A549 (cell line): Measurements from ENCODE around the gene MACF1. TPM values are rescaled to one million over a fixed set of nuclear protein-coding genes. Genes with fewer than 3 reads are reported as not detected.

Experiments used
- ATAC-seq, 2 experiments: fragments of 200-7000 bp in 1 of 2; fragments of >200 bp in 1 of 2; cut with Nextera tagmentation in 1 of 2; cut with Tn5 transposase in 1 of 2; 3 replicates each; pipeline versions ENCODE4 v1.8.0 to v1.9.1; 2018 to 2020; ENCODE audit warnings: mild to moderate bottlenecking in 1 of 2, moderate library complexity in 1 of 2
- CTCF ChIA-PET: fragments of 300-600 bp; sonication (Branson Sonifier 250); formaldehyde crosslinking; extraction: SDS; loops from one replicate; lab custom pipeline; 2021; ENCODE audit warnings: antibody characterized with exemption, inconsistent platforms; lab: Yijun Ruan, JAX
- POLR2A ChIA-PET: fragments of 350-600 bp; formaldehyde crosslinking; extraction: SDS; loops from one replicate; lab custom pipeline; 2021; ENCODE audit warnings: antibody characterized with exemption, inconsistent platforms; lab: Yijun Ruan, JAX
- DNase-seq, 2 experiments: peaks; one replicate each; pipeline versions ENCODE4 v3.0.0 to v3.0.0-alpha.2; 2011 to 2016; ENCODE audit warnings: low read depth in 1 of 2, low spot score in 1 of 2
- FAIRE-seq: peaks from 2 replicates; lab custom pipeline; 2011; peaks lifted over from hg19 to GRCh38; lab: Jason Lieb, UNC
- H3K27ac ChIP-seq, 2 experiments: fragments of >200 bp; sonication (Bioruptor Twin); formaldehyde crosslinking; 3 replicates each; pipeline ENCODE4 v1.5.1; 2016 to 2017
- H3K4me1 ChIP-seq: fragments of >200 bp; sonication (Bioruptor Twin); formaldehyde crosslinking; 3 replicates; pipeline ENCODE4 v1.6.1; 2016
- H3K4me2 ChIP-seq: fragments of >200 bp; sonication (Bioruptor Twin); formaldehyde crosslinking; 3 replicates; pipeline ENCODE4 v1.6.1; 2016
- H3K4me3 ChIP-seq: fragments of >200 bp; sonication (Bioruptor Twin); formaldehyde crosslinking; 3 replicates; pipeline ENCODE4 v1.5.1; 2016
- H3K9me3 ChIP-seq: fragments of >200 bp; sonication (Bioruptor Twin); formaldehyde crosslinking; 3 replicates; pipeline ENCODE4 v1.6.1; 2016
- CBX2 ChIP-seq: fragments of 200-600 bp; sonication (generic); IDR thresholded peaks from 2 replicates; pipeline ENCODE4 v1.6.1; 2016; ENCODE audit warnings: low read depth, mild to moderate bottlenecking, borderline replicate concordance
- EHF ChIP-seq: fragments of 250-450 bp; sonication (Bioruptor Pico); IDR thresholded peaks from 2 replicates; pipeline ENCODE4 v1.5.0; 2020; ENCODE audit warnings: mild to moderate bottlenecking
- FOXS1 ChIP-seq: fragments of 250-450 bp; sonication (Bioruptor Pico); IDR thresholded peaks from 2 replicates; pipeline ENCODE4 v1.5.0; 2020; ENCODE audit warnings: mild to moderate bottlenecking, moderate library complexity
- GATA3 ChIP-seq: IDR thresholded peaks from 2 replicates; pipeline ENCODE4 v1.6.1; 2012; ENCODE audit warnings: borderline replicate concordance
- HOXB13 ChIP-seq: fragments of 250-450 bp; sonication (Bioruptor Pico); IDR thresholded peaks from 2 replicates; pipeline ENCODE4 v1.5.0; 2020; ENCODE audit warnings: low read depth, mild to moderate bottlenecking, moderate library complexity
- HOXB5 ChIP-seq: fragments of 250-450 bp; sonication (Bioruptor Pico); IDR thresholded peaks from 2 replicates; pipeline ENCODE4 v1.5.0; 2020; ENCODE audit warnings: mild to moderate bottlenecking, moderate library complexity
- JUN ChIP-seq, 2 experiments: fragments of >200 bp; sonication (Bioruptor Twin); formaldehyde crosslinking; IDR thresholded peaks; 2 replicates in 1 of 2; 3 replicates in 1 of 2; pipeline ENCODE4 v1.6.1; 2016 to 2017
- MAZ ChIP-seq: fragments of 150-350 bp; IDR thresholded peaks from 2 replicates; pipeline ENCODE4 v1.6.1; 2014; ENCODE audit warnings: antibody characterized with exemption, low read depth, low read length, borderline replicate concordance
- MYC ChIP-seq: IDR thresholded peaks from 2 replicates; pipeline ENCODE4 v1.6.1; 2012; ENCODE audit warnings: mild to moderate bottlenecking, inconsistent platforms, low read length, improper control_type of control experiment, borderline replicate concordance
- NPAS2 ChIP-seq: fragments of 250-450 bp; sonication (Bioruptor Pico); IDR thresholded peaks from 2 replicates; pipeline ENCODE4 v1.8.0; 2022; ENCODE audit warnings: mild to moderate bottlenecking, moderate library complexity, borderline replicate concordance
- POLR2A ChIP-seq: IDR thresholded peaks from 2 replicates; pipeline ENCODE4 v1.6.1; 2012; ENCODE audit warnings: mild to moderate bottlenecking, low read length
- RCOR1 ChIP-seq: fragments of 150-350 bp; IDR thresholded peaks from 2 replicates; pipeline ENCODE4 v1.6.1; 2014; ENCODE audit warnings: antibody characterized with exemption, low read length, low read depth
- SMC3 ChIP-seq: fragments of >200 bp; sonication (Bioruptor Twin); formaldehyde crosslinking; IDR thresholded peaks from 3 replicates; pipeline ENCODE4 v1.6.1; 2018; ENCODE audit warnings: inconsistent platforms
- TP53 ChIP-seq: fragments of 250-450 bp; sonication (Bioruptor Pico); IDR thresholded peaks from 2 replicates; pipeline ENCODE4 v1.5.0; 2021; ENCODE audit warnings: mild to moderate bottlenecking, moderate library complexity
- WGBS: methylation state at CpG from one replicate; pipeline ENCODE4 v1.1.6; 2017; ENCODE audit errors: missing lambda C conversion rate; 5-methylcytosine and 5-hydroxymethylcytosine counted together
- polyA plus RNA-seq, 4 experiments: library from polyadenylated mRNA; depleted of rRNA in 3 of 4; stranded (reverse); fragments of >200 nt; fragmentation: RNase III in 1 of 4; extraction: RNeasy Plus Mini Kit Qiagen cat#74134 plus additional on column Dnase treatment in 1 of 4; gene quantifications; 2 replicates in 3 of 4; 3 replicates in 1 of 4; pipeline ENCODE4 v1.2.3, GENCODE V29; 2011 to 2017
- TF ChIP-seq, protein P1 (sequence below): fragments of >200 bp; sonication (Bioruptor Twin); formaldehyde crosslinking; IDR thresholded peaks from 3 replicates; pipeline ENCODE4 v1.5.1; 2016
- TF ChIP-seq, protein P2 (sequence below): fragments of 200-600 bp; sonication (generic); IDR thresholded peaks from 2 replicates; pipeline ENCODE4 v1.6.1; 2016; ENCODE audit warnings: antibody characterized with exemption, mild to moderate bottlenecking, moderate library complexity
- TF ChIP-seq, protein P3 (sequence below): IDR thresholded peaks from 2 replicates; pipeline ENCODE4 v1.6.1; 2012
- TF ChIP-seq, protein P4 (sequence below): IDR thresholded peaks from 2 replicates; pipeline ENCODE4 v1.6.1; 2012
- TF ChIP-seq, protein P5 (sequence below): fragments of 250-450 bp; sonication (Bioruptor Pico); IDR thresholded peaks from 2 replicates; pipeline ENCODE4 v1.5.0; 2021; ENCODE audit warnings: mild to moderate bottlenecking, moderate library complexity, borderline replicate concordance
- TF ChIP-seq, protein P6 (sequence below): fragments of 250-450 bp; sonication (Bioruptor Pico); IDR thresholded peaks from 2 replicates; pipeline ENCODE4 v1.5.0; 2020; ENCODE audit warnings: low read depth, mild to moderate bottlenecking, moderate library complexity

The MACF1 gene
- polyA plus RNA-seq, 2 of the 4 experiments (the other 2 are of a cell fraction): 45.7 to 64.2 TPM

DNA sequence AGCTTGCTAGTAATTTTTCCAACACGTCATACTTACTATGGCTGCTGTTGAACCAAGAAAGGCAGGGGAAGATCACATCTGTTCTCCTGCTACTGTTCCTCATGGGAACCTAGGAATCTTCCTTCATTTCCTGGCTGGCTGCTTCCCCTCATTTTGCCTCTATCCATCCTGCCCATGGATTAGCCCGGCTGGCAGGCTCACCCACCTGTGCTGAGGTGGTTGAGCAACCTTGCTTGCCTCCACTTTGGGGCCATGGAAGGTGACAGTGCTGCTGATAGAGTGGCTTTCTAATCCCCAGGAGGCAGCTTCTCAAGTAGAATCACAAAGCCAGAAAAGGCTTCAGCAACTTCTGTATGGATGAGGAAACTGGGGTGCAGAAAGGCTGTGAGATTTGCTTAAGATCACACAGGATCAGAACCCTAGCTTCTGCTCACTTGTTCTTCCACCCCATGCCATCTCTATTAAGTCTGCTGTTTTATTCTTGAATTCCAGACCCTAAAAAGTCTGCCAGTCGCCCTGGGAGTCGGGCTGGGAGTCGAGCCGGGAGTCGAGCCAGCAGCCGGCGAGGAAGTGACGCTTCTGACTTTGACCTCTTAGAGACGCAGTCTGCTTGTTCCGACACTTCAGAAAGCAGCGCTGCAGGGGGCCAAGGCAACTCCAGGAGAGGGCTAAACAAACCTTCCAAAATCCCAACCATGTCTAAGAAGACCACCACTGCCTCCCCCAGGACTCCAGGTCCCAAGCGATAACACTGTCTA is 280.7 kb downstream of the MACF1 start:
- Histone ChIP-seq H3K4me3 (no peak overlapping the region), H3K9me3 (no peaks in the 10 kb centered on the region), H3K4me2 (no peak overlapping the region), H3K4me1 (no peaks in the 10 kb centered on the region), H3K27ac (no peak overlapping the region)
- DNase-seq: no peak
- ChIA-PET POLR2A (no interaction called here), CTCF (interaction anchor here (0.6 to 1.0 kb wide), 2 partner anchors 54 to 149 kb away, joined by 3 read pairs; no protein-coding TSS in a partner anchor)
- TF ChIP-seq, protein P1, sequence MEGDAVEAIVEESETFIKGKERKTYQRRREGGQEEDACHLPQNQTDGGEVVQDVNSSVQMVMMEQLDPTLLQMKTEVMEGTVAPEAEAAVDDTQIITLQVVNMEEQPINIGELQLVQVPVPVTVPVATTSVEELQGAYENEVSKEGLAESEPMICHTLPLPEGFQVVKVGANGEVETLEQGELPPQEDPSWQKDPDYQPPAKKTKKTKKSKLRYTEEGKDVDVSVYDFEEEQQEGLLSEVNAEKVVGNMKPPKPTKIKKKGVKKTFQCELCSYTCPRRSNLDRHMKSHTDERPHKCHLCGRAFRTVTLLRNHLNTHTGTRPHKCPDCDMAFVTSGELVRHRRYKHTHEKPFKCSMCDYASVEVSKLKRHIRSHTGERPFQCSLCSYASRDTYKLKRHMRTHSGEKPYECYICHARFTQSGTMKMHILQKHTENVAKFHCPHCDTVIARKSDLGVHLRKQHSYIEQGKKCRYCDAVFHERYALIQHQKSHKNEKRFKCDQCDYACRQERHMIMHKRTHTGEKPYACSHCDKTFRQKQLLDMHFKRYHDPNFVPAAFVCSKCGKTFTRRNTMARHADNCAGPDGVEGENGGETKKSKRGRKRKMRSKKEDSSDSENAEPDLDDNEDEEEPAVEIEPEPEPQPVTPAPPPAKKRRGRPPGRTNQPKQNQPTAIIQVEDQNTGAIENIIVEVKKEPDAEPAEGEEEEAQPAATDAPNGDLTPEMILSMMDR: no peak
- TF ChIP-seq HOXB5 (CRISPR knock-in tag) (no peak), JUN (IDR thresholded peaks at IDR 0.05) (no peak), MYC (no peak), NPAS2 (no peak), FOXS1 (CRISPR knock-in tag) (no peak), HOXB13 (CRISPR knock-in tag) (no peak), MAZ (no peak)
- TF ChIP-seq, protein P2, sequence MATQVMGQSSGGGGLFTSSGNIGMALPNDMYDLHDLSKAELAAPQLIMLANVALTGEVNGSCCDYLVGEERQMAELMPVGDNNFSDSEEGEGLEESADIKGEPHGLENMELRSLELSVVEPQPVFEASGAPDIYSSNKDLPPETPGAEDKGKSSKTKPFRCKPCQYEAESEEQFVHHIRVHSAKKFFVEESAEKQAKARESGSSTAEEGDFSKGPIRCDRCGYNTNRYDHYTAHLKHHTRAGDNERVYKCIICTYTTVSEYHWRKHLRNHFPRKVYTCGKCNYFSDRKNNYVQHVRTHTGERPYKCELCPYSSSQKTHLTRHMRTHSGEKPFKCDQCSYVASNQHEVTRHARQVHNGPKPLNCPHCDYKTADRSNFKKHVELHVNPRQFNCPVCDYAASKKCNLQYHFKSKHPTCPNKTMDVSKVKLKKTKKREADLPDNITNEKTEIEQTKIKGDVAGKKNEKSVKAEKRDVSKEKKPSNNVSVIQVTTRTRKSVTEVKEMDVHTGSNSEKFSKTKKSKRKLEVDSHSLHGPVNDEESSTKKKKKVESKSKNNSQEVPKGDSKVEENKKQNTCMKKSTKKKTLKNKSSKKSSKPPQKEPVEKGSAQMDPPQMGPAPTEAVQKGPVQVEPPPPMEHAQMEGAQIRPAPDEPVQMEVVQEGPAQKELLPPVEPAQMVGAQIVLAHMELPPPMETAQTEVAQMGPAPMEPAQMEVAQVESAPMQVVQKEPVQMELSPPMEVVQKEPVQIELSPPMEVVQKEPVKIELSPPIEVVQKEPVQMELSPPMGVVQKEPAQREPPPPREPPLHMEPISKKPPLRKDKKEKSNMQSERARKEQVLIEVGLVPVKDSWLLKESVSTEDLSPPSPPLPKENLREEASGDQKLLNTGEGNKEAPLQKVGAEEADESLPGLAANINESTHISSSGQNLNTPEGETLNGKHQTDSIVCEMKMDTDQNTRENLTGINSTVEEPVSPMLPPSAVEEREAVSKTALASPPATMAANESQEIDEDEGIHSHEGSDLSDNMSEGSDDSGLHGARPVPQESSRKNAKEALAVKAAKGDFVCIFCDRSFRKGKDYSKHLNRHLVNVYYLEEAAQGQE: no peak
- TF ChIP-seq, protein P3, sequence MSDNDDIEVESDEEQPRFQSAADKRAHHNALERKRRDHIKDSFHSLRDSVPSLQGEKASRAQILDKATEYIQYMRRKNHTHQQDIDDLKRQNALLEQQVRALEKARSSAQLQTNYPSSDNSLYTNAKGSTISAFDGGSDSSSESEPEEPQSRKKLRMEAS: no peak
- TF ChIP-seq, protein P4, sequence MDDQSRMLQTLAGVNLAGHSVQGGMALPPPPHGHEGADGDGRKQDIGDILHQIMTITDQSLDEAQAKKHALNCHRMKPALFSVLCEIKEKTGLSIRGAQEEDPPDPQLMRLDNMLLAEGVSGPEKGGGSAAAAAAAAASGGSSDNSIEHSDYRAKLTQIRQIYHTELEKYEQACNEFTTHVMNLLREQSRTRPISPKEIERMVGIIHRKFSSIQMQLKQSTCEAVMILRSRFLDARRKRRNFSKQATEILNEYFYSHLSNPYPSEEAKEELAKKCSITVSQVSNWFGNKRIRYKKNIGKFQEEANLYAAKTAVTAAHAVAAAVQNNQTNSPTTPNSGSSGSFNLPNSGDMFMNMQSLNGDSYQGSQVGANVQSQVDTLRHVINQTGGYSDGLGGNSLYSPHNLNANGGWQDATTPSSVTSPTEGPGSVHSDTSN: no peak
- TF ChIP-seq, protein P5, sequence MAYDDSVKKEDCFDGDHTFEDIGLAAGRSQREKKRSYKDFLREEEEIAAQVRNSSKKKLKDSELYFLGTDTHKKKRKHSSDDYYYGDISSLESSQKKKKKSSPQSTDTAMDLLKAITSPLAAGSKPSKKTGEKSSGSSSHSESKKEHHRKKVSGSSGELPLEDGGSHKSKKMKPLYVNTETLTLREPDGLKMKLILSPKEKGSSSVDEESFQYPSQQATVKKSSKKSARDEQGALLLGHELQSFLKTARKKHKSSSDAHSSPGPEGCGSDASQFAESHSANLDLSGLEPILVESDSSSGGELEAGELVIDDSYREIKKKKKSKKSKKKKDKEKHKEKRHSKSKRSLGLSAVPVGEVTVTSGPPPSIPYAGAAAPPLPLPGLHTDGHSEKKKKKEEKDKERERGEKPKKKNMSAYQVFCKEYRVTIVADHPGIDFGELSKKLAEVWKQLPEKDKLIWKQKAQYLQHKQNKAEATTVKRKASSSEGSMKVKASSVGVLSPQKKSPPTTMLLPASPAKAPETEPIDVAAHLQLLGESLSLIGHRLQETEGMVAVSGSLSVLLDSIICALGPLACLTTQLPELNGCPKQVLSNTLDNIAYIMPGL (CRISPR knock-in tag): no peak
- WGBS: 94% methylated on average over 14 of the region's 14 CpGs
- no peak for ATAC-seq
- no peak for FAIRE-seq

DNA sequence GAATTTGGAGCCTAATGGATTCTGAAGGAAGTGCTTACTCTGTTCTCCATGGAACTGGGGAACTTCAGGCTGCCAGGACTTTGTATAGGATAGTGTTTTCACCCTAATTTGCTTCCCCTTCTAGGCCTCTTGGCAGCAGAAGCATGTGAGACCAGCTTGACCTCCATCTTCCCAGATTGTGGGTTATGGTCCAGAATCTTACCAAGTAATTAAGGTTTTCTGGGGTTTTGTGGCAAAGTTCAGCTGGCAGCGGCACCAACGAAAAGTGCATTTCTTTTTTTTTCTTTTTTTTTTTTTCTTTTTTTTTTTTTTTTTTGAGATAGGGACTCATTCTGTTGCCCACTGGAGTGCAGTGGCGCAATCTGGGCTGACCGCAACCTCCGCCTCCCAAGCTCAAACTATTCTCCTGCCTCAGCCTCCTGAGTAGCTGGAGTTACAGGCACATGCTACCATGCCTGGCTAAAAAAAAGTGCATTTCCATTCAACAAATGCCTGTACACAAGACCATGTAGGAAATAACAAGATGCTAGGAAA is 283.6 kb downstream of the MACF1 start:
- no peak for FAIRE-seq
- TF ChIP-seq, protein P6, sequence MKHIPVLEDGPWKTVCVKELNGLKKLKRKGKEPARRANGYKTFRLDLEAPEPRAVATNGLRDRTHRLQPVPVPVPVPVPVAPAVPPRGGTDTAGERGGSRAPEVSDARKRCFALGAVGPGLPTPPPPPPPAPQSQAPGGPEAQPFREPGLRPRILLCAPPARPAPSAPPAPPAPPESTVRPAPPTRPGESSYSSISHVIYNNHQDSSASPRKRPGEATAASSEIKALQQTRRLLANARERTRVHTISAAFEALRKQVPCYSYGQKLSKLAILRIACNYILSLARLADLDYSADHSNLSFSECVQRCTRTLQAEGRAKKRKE: no peak
- no peak for TF ChIP-seq POLR2A
- TF ChIP-seq SMC3: no peak
- TF ChIP-seq RCOR1: no peak
- no peak for TF ChIP-seq GATA3
- TF ChIP-seq EHF (CRISPR knock-in tag): no peak
- TF ChIP-seq CBX2: no peak
- TF ChIP-seq TP53 (CRISPR knock-in tag): no peak
- DNase-seq: no peak
- ChIA-PET POLR2A (no interaction called here), CTCF (interaction anchor here (0.7 to 1.5 kb wide), 3 partner anchors 14 to 396 kb away, joined by 3 read pairs; no protein-coding TSS in a partner anchor)
- Histone ChIP-seq H3K27ac (no peak overlapping the region), H3K4me2 (no peak overlapping the region), H3K4me3 (no peak overlapping the region), H3K9me3 (no peaks in the 10 kb centered on the region), H3K4me1 (no peaks in the 10 kb centered on the region)
- no peak for ATAC-seq
- WGBS: 100% methylated on average over 5 of the region's 5 CpGs
